GM19099 (cell line): ENCODE results near the gene IL5.

Source experiments
- POLR2A ChIP-seq: IDR thresholded peaks from 3 replicates; pipeline ENCODE4 v1.6.1; 2011; ENCODE audit warnings: low read depth; ENCODE audit not compliant: insufficient read length; ENCODE audit errors: extremely low read depth

Gene IL5

GRCh38 chr5:132492386-132493125 lies 50.8 kb downstream of the IL5 start:
- no peak for TF ChIP-seq POLR2A
